GM21423 (cell line): ENCODE results near the gene HFM1.
"Not testable (repeated sequence)": the region's sequence is repeated elsewhere in the genome, so short reads cannot be mapped to it uniquely, and the experiment has no call there.

ENCODE experiments used
- ATAC-seq: cut with Tn5 transposase; IDR thresholded peaks from one replicate; pipeline ENCODE4 v1.9.1; 2021; ENCODE audit warnings: mild to moderate bottlenecking, moderate library complexity; ENCODE audit not compliant: unreplicated experiment

HFM1 gene

GRCh38 chr1:91381844-91382243 is 22.8 kb downstream of the HFM1 start:
- ATAC-seq = no peak

- ATAC-seq = no peak
These were observed 30.6 kb downstream of the HFM1 start for GRCh38 chr1:91374086-91374485.

DNA sequence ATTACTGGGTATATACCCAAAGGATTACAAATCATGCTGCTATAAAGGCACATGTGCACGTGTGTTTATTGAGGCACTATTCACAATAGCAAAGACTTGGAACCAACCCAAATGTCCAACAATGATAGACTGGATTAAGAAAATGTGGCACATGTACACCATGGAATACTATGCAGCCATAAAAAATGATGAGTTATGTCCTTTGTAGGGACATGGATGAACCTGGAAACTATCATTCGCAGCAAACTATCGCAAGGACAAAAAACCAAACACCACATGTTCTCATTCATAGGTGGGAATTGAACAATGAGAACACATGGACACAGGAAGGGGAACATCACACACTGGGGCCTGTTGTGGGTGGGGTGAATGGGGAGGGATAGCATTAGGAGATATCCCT is 32.4 kb downstream of the HFM1 start:
- ATAC-seq = not testable (repeated sequence)

GRCh38 chr1:91349524-91349923 is 55.1 kb downstream of the HFM1 start:
- no peak for ATAC-seq

DNA sequence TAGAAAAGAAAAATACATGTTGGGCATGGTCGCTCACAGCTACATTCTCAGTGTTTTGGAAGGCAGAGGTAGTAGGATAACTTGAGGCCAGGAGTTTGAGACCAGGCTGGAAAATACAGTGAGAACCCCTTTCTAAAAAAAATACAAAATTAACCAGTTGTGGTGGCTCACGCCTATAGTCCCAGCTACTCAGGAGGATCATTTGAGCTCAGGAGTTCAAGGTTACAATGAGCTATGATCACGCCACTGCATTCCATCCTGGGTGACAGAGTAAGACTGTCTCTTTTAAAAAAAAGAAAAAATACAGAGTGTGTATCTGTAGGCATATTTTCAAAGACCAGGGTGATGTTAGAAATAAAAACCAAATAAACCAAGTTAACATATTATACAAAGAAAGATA is 57.8 kb downstream of the HFM1 start:
- no peak for ATAC-seq

DNA sequence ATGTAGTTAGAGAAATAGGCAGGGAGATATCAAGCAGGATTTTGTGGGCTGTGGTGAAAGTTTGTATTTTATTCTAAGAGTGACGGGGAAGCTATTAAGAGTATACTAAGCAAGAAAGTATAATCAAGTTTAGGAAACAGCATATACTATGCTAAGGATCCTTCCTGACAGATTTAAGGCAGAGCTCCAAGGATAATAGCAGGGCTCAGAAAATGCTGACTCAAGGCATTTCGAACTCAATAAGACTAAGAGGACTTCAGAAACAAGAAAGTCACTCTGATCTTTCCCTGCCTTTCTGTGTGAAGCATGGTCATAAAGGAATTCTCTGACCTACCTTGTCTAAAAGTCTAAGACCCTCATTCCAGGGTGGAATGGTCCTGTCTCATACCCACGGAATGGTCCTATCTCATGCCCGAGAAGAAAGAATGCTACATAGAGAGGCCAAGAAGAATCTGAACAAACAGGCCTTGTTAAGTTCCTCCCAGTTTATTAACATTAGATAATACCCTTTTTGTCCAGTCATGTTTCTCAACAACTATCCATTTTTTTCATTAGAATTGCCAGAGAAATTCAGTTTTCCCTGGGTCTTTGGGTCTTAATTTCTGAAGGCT is 59.1 kb downstream of the HFM1 start:
- no peak for ATAC-seq

DNA sequence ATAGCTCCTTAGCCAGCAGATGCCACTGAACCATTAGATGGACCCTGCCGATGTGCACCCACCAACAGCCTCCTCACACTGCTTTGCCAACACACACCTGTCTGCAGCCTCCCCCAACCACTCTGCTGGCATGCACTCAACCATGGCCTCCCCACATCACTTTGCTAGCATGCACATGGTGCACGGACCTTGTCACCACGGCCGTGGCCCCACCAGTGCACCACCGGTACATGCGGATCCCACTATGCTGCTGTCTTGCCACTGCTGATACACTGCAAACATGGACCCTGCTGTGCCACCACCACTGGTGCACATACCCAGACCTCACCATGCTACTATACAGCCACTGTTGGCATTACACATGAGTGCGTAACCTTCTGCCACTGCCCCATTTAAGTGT is 66.1 kb downstream of the HFM1 start:
- no peak for ATAC-seq

GRCh38 chr1:91335603-91336002 is 69.0 kb downstream of the HFM1 start:
- ATAC-seq = no peak

DNA sequence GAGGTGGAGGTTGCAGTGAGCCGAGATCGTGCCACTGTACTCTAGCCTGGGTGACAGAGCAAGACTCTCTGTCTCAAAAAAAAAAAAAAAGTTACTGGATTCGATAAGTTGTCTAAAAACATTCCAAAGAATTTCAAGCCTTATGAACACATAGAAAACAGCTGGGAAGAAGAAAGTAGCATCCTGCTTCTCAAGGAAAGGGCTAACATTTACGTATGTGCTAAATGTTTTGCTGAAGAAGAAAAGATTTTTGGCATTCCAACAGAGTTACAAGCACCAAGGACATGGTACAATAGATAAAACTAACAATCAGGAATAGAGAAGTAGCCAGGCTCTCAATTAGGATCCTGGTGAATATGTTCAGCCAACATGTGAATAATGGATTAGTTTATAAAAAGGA is 69.8 kb downstream of the HFM1 start:
- ATAC-seq = no peak

- no peak for ATAC-seq
These were observed 79.2 kb downstream of the HFM1 start for GRCh38 chr1:91325456-91325855.

DNA sequence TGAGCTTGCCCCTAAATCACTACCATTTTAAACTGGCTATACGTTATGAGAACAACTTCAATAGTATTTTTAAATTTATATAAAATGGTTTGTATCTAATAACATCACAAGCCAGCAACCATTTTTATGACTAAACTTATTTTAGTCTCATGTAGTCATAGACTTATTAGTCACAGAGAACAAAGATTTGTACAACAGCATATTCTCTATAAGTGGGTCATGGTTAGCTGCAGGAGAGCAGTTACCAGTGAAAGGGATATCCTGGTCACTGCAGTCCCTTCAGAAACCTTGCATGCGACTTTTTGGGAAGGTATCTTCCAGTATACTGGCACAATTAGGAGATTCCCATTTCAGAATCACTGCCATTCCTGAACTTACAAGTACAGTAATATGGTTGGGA is 90.0 kb downstream of the HFM1 start:
- no peak for ATAC-seq

DNA sequence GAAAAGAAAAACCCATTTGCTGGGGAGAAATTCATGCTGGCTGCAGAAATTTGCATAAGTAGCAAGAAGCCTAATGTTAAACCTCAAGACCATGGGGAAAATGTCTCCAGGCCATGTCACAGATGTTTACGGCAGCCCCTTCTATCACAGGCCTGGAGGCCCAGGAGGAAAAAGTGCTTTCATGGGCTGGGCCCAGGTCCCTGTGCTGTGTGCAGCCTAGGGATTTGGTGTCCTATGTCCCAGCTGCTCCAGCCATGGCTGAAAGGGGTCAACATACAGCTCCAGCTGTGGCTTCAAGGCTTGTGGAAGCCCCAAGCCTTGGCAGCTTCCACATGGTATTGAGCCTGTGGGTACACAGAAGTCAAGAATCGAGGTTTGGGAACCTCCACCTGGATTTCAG is 93.0 kb downstream of the HFM1 start:
- no peak for ATAC-seq

DNA sequence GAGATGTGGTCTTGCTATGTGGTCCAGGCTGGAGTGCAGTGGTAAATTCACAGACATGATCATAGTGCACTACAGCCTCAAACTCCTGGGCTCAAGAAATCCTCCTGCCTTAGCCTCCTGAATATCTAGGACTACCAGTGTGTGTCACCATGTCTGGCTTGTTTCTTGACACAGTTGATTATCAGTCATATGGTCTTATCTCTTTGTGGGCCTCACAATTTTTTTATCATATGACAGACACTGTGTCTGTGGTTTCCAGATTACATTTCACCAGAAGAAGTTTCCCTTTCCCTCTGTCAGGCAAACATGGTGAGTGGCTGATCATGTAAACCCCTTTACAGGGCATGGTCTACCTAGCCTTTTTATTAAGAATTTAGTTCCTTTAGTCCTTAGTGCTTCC is 96.1 kb downstream of the HFM1 start:
- ATAC-seq = no peak

DNA sequence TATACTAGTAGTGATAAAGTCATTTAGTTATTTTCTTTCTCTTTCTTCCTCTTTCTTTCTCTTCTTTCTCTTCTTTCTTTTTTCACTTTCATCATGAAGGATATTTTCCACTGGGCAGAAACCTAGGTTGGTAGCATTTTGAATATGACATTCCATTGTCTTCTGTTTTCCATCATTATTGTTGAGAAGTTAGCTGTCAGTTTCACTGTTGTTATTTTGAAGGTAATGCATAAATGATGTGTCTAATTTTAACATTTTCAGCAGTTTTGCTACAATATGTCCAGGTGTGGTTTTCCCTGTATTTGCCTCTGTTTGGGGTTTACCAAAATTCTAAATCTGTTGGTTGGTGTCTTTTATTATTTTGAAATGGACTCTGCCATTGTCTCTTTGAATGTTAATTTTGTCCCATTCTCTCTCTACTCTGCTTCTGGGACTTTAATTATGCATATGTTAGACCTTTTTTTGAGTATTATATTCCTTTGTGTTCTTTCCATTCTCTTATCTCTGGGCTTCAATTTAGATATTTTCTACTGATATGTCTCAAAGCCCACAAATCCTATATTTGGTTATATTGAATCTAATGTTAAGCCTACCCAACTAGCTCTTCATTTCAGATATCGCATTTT is 96.7 kb downstream of the HFM1 start:
- ATAC-seq = no peak

GRCh38 chr1:91303165-91303564 is 101.5 kb downstream of the HFM1 start:
- no peak for ATAC-seq

GRCh38 chr1:91288843-91289553 is 115.6 kb downstream of the HFM1 start:
- not testable (repeated sequence) for ATAC-seq

DNA sequence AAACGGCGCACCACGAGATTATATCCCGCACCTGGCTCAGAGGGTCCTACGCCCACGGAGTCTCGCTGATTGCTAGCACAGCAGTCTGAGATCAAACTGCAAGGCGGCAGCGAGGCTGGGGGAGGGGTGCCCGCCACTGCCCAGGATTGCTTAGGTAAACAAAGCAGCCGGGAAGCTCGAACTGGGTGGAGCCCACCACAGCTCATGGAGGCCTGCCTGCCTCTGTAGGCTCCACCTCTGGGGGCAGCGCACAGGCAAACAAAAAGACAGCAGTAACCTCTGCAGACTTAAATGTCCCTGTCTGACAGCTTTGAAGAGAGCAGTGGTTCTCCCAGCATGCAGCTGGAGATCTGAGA is 117.7 kb downstream of the HFM1 start:
- not testable (repeated sequence) for ATAC-seq

GRCh38 chr1:91286259-91286961 is 118.2 kb downstream of the HFM1 start:
- ATAC-seq = not testable (repeated sequence)

GRCh38 chr1:91283421-91283726 is 121.3 kb downstream of the HFM1 start:
- ATAC-seq = no peak

- ATAC-seq = peak; percentile 49
These were observed 121.8 kb downstream of the HFM1 start for GRCh38 chr1:91282695-91283420.

DNA sequence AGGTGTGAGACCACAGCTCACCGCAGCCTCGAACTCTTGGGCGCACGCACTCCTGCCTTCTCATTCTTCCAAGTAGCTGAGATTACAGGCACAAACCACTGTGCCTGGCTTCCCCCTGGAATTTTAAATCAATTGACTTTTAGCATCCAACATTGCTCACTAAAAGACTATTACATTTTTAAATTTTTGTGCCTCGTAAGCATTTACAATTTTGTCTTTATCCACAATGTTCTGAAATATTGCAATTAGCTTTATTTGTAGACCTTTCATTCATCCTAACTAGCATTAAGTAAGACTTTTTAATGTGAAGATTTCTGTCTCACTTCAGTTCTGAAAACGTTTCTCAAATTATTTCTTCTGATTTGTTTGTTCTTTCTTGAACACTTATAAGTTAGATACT is 122.9 kb downstream of the HFM1 start:
- no peak for ATAC-seq
